NCI-H345 treated with DMSO at 0.1 percent for 48 hours (cell line): ENCODE measurements around the gene BLVRB.
A peak's percentile ranks its signal among the peaks of the same experiment; 100 is the strongest.
"Not testable (repeated sequence)": the region's sequence is repeated elsewhere in the genome, so short reads cannot be mapped to it uniquely, and the experiment has no call there.

Experiments
- DNase-seq: peaks from one replicate; lab custom pipeline; 2025; ENCODE audit not compliant: unreplicated experiment; lab: John Stamatoyannopoulos, UW

Gene BLVRB

GRCh38 chr19:40452016-40452415 lies 13.5 kb downstream of the BLVRB start:
- no peak for DNase-seq

GRCh38 chr19:40450664-40451063 lies 14.9 kb downstream of the BLVRB start:
- no peak for DNase-seq

- DNase-seq = no peak
These were observed 16.0 kb downstream of the BLVRB start for GRCh38 chr19:40449506-40449905.

GRCh38 chr19:40446263-40446784 lies 19.2 kb downstream of the BLVRB start:
- DNase-seq = no peak

GRCh38 chr19:40445780-40446262 lies 19.7 kb downstream of the BLVRB start:
- DNase-seq = no peak

- DNase-seq = no peak
These were observed 20.7 kb downstream of the BLVRB start for GRCh38 chr19:40444825-40445312.

GRCh38 chr19:40444000-40444824 lies 21.3 kb downstream of the BLVRB start, which contains the start of gene SERTAD3:
Gene SERTAD3 (minus strand): TSS chr19:40444335. CDS start chr19:40442080, 2,255 bp downstream.
- peak; percentile 100 for DNase-seq

GRCh38 chr19:40443131-40443999 lies 22.2 kb downstream of the BLVRB start:
- DNase-seq = peak; percentile 100

- no peak for DNase-seq
These were observed 23.0 kb downstream of the BLVRB start for GRCh38 chr19:40442328-40443130.

- DNase-seq = no peak
These were observed 23.8 kb downstream of the BLVRB start for GRCh38 chr19:40441719-40442253.

GRCh38 chr19:40438284-40438683 lies 27.3 kb downstream of the BLVRB start:
- DNase-seq = no peak

- DNase-seq = peak; percentile 77
These were observed 31.9 kb downstream of the BLVRB start for GRCh38 chr19:40433391-40434216.

GRCh38 chr19:40432760-40433159 lies 32.8 kb downstream of the BLVRB start:
- DNase-seq = not testable (repeated sequence)

GRCh38 chr19:40431698-40432097 lies 33.8 kb downstream of the BLVRB start:
- DNase-seq = no peak

- not testable (repeated sequence) for DNase-seq
These were observed 35.3 kb downstream of the BLVRB start for GRCh38 chr19:40430242-40430641.

GRCh38 chr19:40428197-40428596 lies 37.3 kb downstream of the BLVRB start:
- DNase-seq = not testable (repeated sequence)

GRCh38 chr19:40425450-40426287 lies 39.9 kb downstream of the BLVRB start, which contains the start of gene SERTAD1:
Gene SERTAD1 (minus strand): TSS chr19:40425992. CDS start chr19:40423546, 2,446 bp downstream.
- peak; percentile 100 for DNase-seq
